Fibroblast of villous mesenchyme (primary cell): Measurements from ENCODE around the gene BMP8A. TPM values are rescaled to one million over a fixed set of nuclear protein-coding genes. Genes with fewer than 3 reads are reported as not detected.

Source experiments
- DNase-seq: peaks from one replicate; pipeline ENCODE4 v3.0.0-alpha.2; 2010; ENCODE audit warnings: low read depth
- H3K4me3 ChIP-seq: 2 replicates; pipeline ENCODE4 v1.5.1; 2011; ENCODE audit warnings: low read depth, mild to moderate bottlenecking, low read length
- small RNA-seq: library from RNA; depleted of rRNA; stranded (forward); fragments of <200 nt; gene quantifications from one replicate; pipeline ENCODE3, GENCODE V24; 2012
- total RNA-seq: library from RNA; depleted of rRNA; stranded (reverse); fragments of >200 nt; gene quantifications from 2 replicates; pipeline ENCODE4 v1.2.3, GENCODE V29; 2012
- TF ChIP-seq, protein P1 (sequence below): IDR thresholded peaks from 2 replicates; pipeline ENCODE4 v1.5.1; 2012; ENCODE audit warnings: low read depth, mild to moderate bottlenecking, low read length; ENCODE audit not compliant: insufficient read depth

The BMP8A gene
- total RNA-seq, 1 donor: 1.7 TPM

DNA sequence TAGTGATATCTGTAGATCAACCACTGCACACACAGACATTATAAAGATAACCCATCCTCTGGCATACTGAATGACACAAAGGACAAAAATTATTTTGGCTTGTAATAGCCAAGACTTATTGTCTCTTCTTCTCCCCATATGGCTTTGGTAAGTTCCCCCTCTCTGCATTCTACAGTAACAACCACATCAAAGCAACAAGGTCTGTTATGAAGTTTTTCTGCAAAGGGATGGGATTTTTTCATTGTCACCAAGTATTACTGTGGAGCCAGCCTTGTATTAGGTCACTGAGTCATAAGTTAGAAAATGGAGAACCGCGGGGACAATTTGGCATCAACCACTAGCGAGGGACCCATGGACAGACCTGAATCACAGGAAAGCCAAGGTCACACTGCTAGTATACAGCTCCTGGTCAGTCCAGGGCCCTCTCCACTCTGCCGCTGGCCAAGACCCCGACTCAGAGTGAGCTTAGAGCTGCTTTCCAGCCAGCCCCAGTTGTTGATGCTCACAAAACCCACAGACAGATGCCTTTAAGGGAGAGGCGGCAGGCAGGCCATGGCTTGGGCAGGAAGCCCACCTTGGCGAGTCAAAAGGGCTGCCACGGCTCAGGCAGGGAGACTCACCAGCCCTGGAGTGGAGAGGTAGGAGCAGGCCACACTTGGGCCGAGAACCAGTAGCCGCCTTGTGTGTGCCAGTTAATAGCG lies 79.2 kb downstream of the BMP8A start:
- TF ChIP-seq, protein P1, sequence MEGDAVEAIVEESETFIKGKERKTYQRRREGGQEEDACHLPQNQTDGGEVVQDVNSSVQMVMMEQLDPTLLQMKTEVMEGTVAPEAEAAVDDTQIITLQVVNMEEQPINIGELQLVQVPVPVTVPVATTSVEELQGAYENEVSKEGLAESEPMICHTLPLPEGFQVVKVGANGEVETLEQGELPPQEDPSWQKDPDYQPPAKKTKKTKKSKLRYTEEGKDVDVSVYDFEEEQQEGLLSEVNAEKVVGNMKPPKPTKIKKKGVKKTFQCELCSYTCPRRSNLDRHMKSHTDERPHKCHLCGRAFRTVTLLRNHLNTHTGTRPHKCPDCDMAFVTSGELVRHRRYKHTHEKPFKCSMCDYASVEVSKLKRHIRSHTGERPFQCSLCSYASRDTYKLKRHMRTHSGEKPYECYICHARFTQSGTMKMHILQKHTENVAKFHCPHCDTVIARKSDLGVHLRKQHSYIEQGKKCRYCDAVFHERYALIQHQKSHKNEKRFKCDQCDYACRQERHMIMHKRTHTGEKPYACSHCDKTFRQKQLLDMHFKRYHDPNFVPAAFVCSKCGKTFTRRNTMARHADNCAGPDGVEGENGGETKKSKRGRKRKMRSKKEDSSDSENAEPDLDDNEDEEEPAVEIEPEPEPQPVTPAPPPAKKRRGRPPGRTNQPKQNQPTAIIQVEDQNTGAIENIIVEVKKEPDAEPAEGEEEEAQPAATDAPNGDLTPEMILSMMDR: no peak
- no peak overlapping the region for H3K4me3 ChIP-seq

DNA sequence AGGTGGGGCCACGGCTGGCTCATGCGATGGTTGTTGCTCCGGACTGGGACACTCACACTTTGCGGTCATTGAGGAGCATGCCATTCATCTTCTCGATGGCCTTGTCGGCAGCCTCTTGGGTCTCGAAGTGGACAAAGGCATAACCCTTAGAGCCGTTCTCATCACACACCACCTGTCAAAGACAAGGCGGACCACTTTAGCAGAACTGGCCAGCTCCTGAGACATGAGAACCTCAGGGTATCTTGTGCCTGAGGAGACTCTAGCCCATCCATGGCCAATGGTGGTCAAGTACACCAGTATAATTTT lies 79.7 kb downstream of the BMP8A start:
- H3K4me3 ChIP-seq: no peak overlapping the region
- TF ChIP-seq, protein P1: no peak
- no peak for DNase-seq

More for the DNA sequence above, 79.2 kb downstream of the BMP8A start:
- DNase-seq: no peak

DNA sequence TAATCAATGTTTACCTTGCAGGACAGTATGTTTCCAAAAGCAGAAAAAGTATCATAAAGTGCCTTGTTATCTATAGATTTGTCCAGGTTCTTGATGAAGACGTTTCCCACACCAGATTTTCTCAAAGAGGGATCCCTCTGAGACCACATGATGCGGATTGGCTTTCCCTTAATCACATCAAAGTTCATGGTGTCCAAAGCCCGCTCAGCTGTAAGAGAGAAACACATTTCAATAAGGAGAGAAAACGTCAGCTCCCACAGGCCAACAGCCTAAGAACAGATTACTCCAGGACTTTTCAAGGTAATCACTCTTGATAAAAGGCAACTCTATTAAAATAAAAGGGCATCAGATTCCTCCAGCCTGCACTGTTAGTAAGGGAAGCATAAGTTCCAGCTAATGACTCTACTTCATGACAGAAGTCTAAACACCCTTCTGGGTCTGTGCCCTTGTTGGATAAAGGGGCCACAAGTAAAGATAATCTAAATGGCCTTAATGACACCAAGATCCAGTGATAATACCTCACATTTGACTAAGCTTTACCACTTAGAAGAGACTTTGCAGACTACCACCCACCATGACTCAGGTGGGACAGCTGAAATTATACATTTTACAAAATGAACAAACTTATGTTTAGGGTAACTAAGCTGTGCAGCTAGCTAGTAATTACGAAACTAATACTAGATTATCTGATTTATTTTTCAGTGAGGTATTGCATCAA lies 81.1 kb downstream of the BMP8A start:
- no peak for DNase-seq
- H3K4me3 ChIP-seq: no peak overlapping the region
- TF ChIP-seq, protein P1: no peak

DNA sequence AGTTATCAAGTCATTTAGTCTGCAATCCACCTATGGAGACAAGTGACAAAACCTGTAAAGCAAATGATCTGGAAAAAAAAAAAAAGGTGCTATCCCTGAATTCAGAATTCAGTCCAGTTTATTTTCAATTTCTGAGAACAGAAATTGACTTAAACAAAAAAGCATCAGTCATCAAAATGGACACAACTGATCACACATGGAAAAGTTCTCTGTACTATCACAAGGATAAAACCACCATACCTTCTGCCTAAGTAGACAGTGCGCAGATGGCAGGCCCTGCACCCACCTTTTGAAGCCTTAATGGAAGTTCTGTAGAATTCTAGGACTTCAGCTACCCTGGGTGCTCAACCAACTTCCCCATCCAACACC lies 81.6 kb downstream of the BMP8A start:
- DNase-seq: no peak
- TF ChIP-seq, protein P1: no peak
- H3K4me3 ChIP-seq: peak overlapping the region; percentile 82

DNA sequence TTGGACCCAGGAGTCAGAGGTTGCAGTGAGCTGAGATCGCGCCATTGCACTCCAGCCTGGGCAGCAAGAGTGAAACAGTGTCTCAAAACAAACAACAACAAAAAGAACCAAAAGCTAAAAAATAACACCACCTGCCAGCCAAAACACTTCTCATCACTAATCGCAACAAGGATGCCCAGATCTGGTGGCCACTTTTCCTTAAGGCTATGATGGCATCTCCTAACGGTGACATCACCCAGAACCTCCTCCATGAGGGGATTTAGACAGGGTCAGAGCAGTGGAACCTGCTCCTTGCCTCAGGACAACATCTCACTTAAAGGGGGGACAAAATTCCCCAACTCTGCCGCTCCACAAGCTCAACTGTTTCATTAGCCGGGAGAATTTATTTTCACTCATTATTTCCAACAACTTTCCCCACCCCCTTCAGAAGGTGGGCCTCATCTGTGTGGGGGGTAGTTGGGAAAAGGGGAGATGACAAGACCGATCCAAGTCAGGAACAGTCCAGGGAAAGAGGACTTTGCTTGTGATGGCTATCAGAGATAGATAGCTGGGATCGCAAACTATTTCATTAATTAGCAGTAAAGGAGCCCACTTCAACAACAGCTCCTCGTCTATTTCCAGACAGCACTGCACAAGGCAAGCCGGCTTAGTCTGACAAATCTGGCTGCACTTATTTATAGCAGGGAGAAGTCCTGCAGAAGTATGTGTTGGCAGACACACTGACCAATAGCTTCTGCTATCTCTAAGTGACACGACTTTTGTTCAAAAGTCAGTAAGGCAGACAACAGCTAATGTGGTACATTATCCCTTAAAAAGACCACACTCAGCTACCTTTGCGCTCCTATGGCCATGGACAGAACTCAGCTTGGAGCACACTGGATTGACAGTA lies 82.5 kb downstream of the BMP8A start:
- peak overlapping the region; percentile 82 for H3K4me3 ChIP-seq
- peak; percentile 59 for DNase-seq
- TF ChIP-seq, protein P1: no peak

DNA sequence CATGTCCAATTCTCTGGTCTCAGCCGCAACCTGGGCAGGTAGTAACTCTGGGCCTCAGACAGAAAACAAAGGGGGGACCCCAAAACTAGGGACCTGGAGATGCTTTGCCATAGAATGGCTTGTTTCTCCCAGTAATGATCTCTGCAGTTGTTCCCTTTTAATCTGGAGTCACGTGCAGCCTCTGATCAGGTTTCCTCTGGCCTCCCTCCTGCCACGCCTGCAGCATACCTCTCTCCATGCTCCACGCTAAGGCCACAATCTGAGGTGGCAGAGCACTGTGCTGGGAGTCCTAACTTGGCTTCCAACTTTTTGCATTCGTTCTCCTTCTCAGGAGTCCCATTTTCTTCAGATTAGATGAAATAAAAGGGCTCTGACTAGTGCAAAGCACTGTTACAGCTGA lies 83.2 kb downstream of the BMP8A start:
- H3K4me3 ChIP-seq: peak overlapping the region; percentile 82
- TF ChIP-seq, protein P1: no peak
- peak; percentile 33 for DNase-seq

Small RNAs within 50 kb of the gene (small RNA-seq; reads per million reads assigned to genes)
- gene SNORA55: 3.2 reads per million, percentile 70 among the genes with 10 or more reads in this experiment

Other genes starting within 250 kb of the BMP8A start
- gene PABPC4, start 85.2 kb downstream of the BMP8A start, total RNA-seq: 115 and 144 TPM in 2 replicates
- under 0.01 and 0.32 TPM in 2 replicates for gene HEYL, start 148.0 kb downstream of the BMP8A start, total RNA-seq
- not detected in 2 replicates for gene NT5C1A, start 180.5 kb downstream of the BMP8A start, total RNA-seq
- not detected in 2 replicates for gene HPCAL4, start 199.8 kb downstream of the BMP8A start, total RNA-seq
- gene PPIE, start 247.2 kb downstream of the BMP8A start, total RNA-seq: 23.8 and 31.1 TPM in 2 replicates